SU-DHL-6 (cell line): Measurements from ENCODE around the gene PGRMC1.

Experiments
- H2AFZ ChIP-seq: fragments of 200-600 bp; sonication (generic); 2 replicates; pipeline ENCODE4 v1.6.1; 2014; ENCODE audit warnings: low read depth, mild to moderate bottlenecking, moderate library complexity, mixed read lengths, antibody characterized with exemption, low read length; ENCODE audit not compliant: severe bottlenecking
- H3F3A ChIP-seq: fragments of 200-600 bp; shearing (Covaris generic); 2 replicates; pipeline ENCODE4 v1.6.0; 2016; ENCODE audit warnings: antibody characterized with exemption, mild to moderate bottlenecking; ENCODE audit not compliant: insufficient read depth
- H3K27ac ChIP-seq: fragments of 200-600 bp; sonication (generic); 2 replicates; pipeline ENCODE4 v1.5.1; 2016; ENCODE audit warnings: low read depth, mild to moderate bottlenecking, low read length, moderate library complexity, mixed read lengths
- H3K27me3 ChIP-seq: fragments of 200-600 bp; sonication (generic), shearing (Covaris generic); 2 replicates; pipeline ENCODE4 v1.6.0; 2014; ENCODE audit warnings: mild to moderate bottlenecking, low read length
- H3K36me3 ChIP-seq: fragments of 200-600 bp; sonication (generic); 2 replicates; pipeline ENCODE4 v1.6.1; 2014; ENCODE audit warnings: mild to moderate bottlenecking, low read length, mixed read lengths
- H3K4me2 ChIP-seq: fragments of 300-600, 200-600 bp; shearing (Covaris generic), sonication (generic); 2 replicates; pipeline ENCODE4 v1.6.0; 2014; ENCODE audit warnings: low read length, low read depth, mild to moderate bottlenecking; ENCODE audit not compliant: poor library complexity, severe bottlenecking
- H3K4me3 ChIP-seq: fragments of 200-600 bp; sonication (generic); 2 replicates; pipeline ENCODE4 v1.5.1; 2014; ENCODE audit warnings: antibody characterized with exemption, low read length, mild to moderate bottlenecking, mixed read lengths; ENCODE audit not compliant: insufficient read depth, poor library complexity, severe bottlenecking
- H3K79me2 ChIP-seq: fragments of 200-600 bp; sonication (generic); 2 replicates; pipeline ENCODE4 v1.6.1; 2014; ENCODE audit warnings: mild to moderate bottlenecking, low read length, moderate library complexity; ENCODE audit not compliant: insufficient read depth
- H3K9ac ChIP-seq: fragments of 200-600 bp; sonication (generic); 2 replicates; pipeline ENCODE4 v1.7.0; 2014; ENCODE audit warnings: mild to moderate bottlenecking, low read length
- H3K9me2 ChIP-seq: fragments of 200-600 bp; sonication (generic); replicated peaks from 2 replicates; pipeline ENCODE4 v1.6.1; 2014; ENCODE audit warnings: low read length; ENCODE audit not compliant: insufficient read depth
- H3K9me3 ChIP-seq: fragments of 200-600 bp; sonication (generic); 2 replicates; pipeline ENCODE4 v1.6.1; 2014; ENCODE audit warnings: low read length, mixed read lengths; ENCODE audit not compliant: insufficient read depth
- H4K20me1 ChIP-seq: fragments of 200-600 bp; sonication (generic); 2 replicates; pipeline ENCODE4 v1.6.1; 2014; ENCODE audit warnings: low read depth, mild to moderate bottlenecking, antibody characterized with exemption, low read length, moderate library complexity, mixed read lengths
- CTCF ChIP-seq: fragments of 200-600 bp; sonication (generic); IDR thresholded peaks from one replicate; pipeline ENCODE4 v1.5.1; 2017; ENCODE audit warnings: antibody characterized with exemption, mild to moderate bottlenecking, low read length, moderate library complexity; ENCODE audit not compliant: insufficient read depth, poor library complexity, severe bottlenecking
- EZH2phosphoT487 ChIP-seq: fragments of 200-600 bp; sonication (generic), shearing (Covaris generic); conservative IDR thresholded peaks from 2 replicates; pipeline ENCODE4 v1.6.1; 2018; ENCODE audit warnings: mild to moderate bottlenecking, antibody characterized with exemption, low read length, moderate library complexity, mixed read lengths

The PGRMC1 gene

GRCh38 chrX:119231936-119232445 is 4.1 kb upstream of the PGRMC1 start:
- Histone ChIP-seq H3K9ac (no peak overlapping the region), H2AFZ (no peak overlapping the region), H3F3A (no peaks in the 10 kb centered on the region), H3K4me2 (no peak overlapping the region), H4K20me1 (no peaks in the 10 kb centered on the region), H3K4me3 (no peak overlapping the region), H3K79me2 (peaks cover 2% of the 10 kb centered on the region; the same call in 1 of the 2 replicates), H3K36me3 (no peaks in the 10 kb centered on the region), H3K9me2 (no peaks in the 10 kb centered on the region), H3K9me3 (no peaks in the 10 kb centered on the region), H3K27ac (no peak overlapping the region), H3K27me3 (no peaks in the 10 kb centered on the region)
- no peak for TF ChIP-seq CTCF
- TF ChIP-seq EZH2phosphoT487 = no peak

- H3K4me3 ChIP-seq = no peak overlapping the region
- no peaks in the 10 kb centered on the region for H3K9me2 ChIP-seq
- H3K79me2 ChIP-seq = peaks cover 24% of the 10 kb centered on the region
- no peak for TF ChIP-seq CTCF
- no peak for TF ChIP-seq EZH2phosphoT487
- H3K27me3 ChIP-seq = no peaks in the 10 kb centered on the region
- H3F3A ChIP-seq = no peaks in the 10 kb centered on the region
- no peak overlapping the region for H2AFZ ChIP-seq
- no peaks in the 10 kb centered on the region for H4K20me1 ChIP-seq
- H3K36me3 ChIP-seq = no peaks in the 10 kb centered on the region
- no peak overlapping the region for H3K9ac ChIP-seq
- H3K9me3 ChIP-seq = no peaks in the 10 kb centered on the region
- no peak overlapping the region for H3K27ac ChIP-seq
- H3K4me2 ChIP-seq = no peak overlapping the region
Observed at GRCh38 chrX:119235051-119235511, 1.0 kb upstream of the PGRMC1 start.

- H3K36me3 ChIP-seq = no peaks in the 10 kb centered on the region
- peaks cover 25% of the 10 kb centered on the region for H3K79me2 ChIP-seq
- no peaks in the 10 kb centered on the region for H3F3A ChIP-seq
- H4K20me1 ChIP-seq = no peaks in the 10 kb centered on the region
- no peak for TF ChIP-seq EZH2phosphoT487
- TF ChIP-seq CTCF = no peak
- peak overlapping the region; percentile 37; the same call in 1 of the 2 replicates for H3K27ac ChIP-seq
- H3K27me3 ChIP-seq = no peaks in the 10 kb centered on the region
- H2AFZ ChIP-seq = peak overlapping the region; percentile 82
- no peaks in the 10 kb centered on the region for H3K9me3 ChIP-seq
- H3K4me2 ChIP-seq = peak overlapping the region; percentile 64
- peak overlapping the region; percentile 80 for H3K4me3 ChIP-seq
- peak overlapping the region; percentile 84 for H3K9ac ChIP-seq
- H3K9me2 ChIP-seq = no peaks in the 10 kb centered on the region
Observed at GRCh38 chrX:119236623-119237561, 807 bp downstream of the PGRMC1 start.
